HepG2 (cell line): ENCODE data around the gene PLCB4. TPM values are rescaled to one million over a fixed set of nuclear protein-coding genes. Genes with fewer than 3 reads are reported as not detected.

Experiments
- ATAC-seq: fragments of 200-7000 bp; cut with Tn5 transposase; 3 replicates; pipeline ENCODE4 v1.9.1; 2020; ENCODE audit warnings: mild to moderate bottlenecking, moderate library complexity
- BruUV-seq: library from RNA; stranded (reverse); fragments of 400-500 nt; replicated peaks from 2 replicates; lab custom pipeline; 2021; lab: Mats Ljungman, UMichigan
- CTCF ChIA-PET: fragments of 300-600 bp; formaldehyde crosslinking; extraction: SDS; loops from one replicate; lab custom pipeline; 2021; ENCODE audit warnings: low total read pairs, inconsistent platforms, low intra/inter-chr PET ratio; lab: Yijun Ruan, JAX
- POLR2A ChIA-PET: fragments of 350-600 bp; sonication (Branson Sonifier 250); formaldehyde crosslinking; loops from one replicate; lab custom pipeline; 2020; ENCODE audit warnings: antibody characterized with exemption, inconsistent platforms; lab: Yijun Ruan, JAX
- DNase-seq: peaks from one replicate; pipeline ENCODE4 v3.0.0-alpha.2; 2015; ENCODE audit warnings: low spot score
- FAIRE-seq: peaks from 3 replicates; lab custom pipeline; 2011; peaks lifted over from hg19 to GRCh38; lab: Jason Lieb, UNC
- H2AFZ ChIP-seq: one replicate; pipeline ENCODE4 v1.6.1; 2011; ENCODE audit warnings: low read length, inconsistent platforms
- H3K27ac ChIP-seq: fragments of 300-600 bp; 3 replicates; pipeline ENCODE4 v1.8.0; 2011; ENCODE audit warnings: mixed run types, mild to moderate bottlenecking, mixed read lengths, low read length, inconsistent platforms; ENCODE audit not compliant: insufficient read depth; ENCODE audit errors: extremely low read length
- H3K27me3 ChIP-seq, 2 experiments: fragments of 200-600 bp in 1 of 2; 2 replicates in 1 of 2; 3 replicates in 1 of 2; pipeline versions ENCODE4 v1.6.0 to v1.8.0; 2011; ENCODE audit warnings: low read length in 2 of 2, mild to moderate bottlenecking in 2 of 2, moderate library complexity in 2 of 2, inconsistent platforms in 1 of 2; ENCODE audit not compliant: insufficient read depth in 2 of 2, control insufficient read depth in 1 of 2
- H3K36me3 ChIP-seq, 2 experiments: fragments of 200-600 bp in 1 of 2; replicated peaks in 1 of 2; 2 replicates in 1 of 2; 3 replicates in 1 of 2; pipeline versions ENCODE4 v1.5.1 to v1.8.0; 2011; ENCODE audit warnings: low read length in 2 of 2, inconsistent platforms in 1 of 2; ENCODE audit not compliant: insufficient read depth in 2 of 2, control insufficient read depth in 1 of 2
- H3K4me1 ChIP-seq: 2 replicates; pipeline ENCODE4 v1.5.1; 2012; ENCODE audit warnings: low read length, inconsistent platforms; ENCODE audit not compliant: insufficient read depth
- H3K4me2 ChIP-seq: 2 replicates; pipeline ENCODE4 v1.6.0; 2011; ENCODE audit warnings: low read depth, low read length, inconsistent platforms
- H3K4me3 ChIP-seq, 3 experiments: fragments of 200-600 bp in 1 of 3; sonication (generic), shearing (Covaris generic) in 1 of 3; replicated peaks in 1 of 3; 2 replicates each; pipeline ENCODE4 v1.5.1; 2011 to 2016; ENCODE audit warnings: low read length in 3 of 3, inconsistent platforms in 2 of 3, low read depth in 2 of 3, mild to moderate bottlenecking in 2 of 3, control low read depth in 1 of 3, mixed read lengths in 1 of 3; ENCODE audit not compliant: insufficient read depth in 1 of 3
- H3K79me2 ChIP-seq: one replicate; pipeline ENCODE4 v1.6.1; 2011; ENCODE audit warnings: low read length, inconsistent platforms; ENCODE audit not compliant: insufficient read depth
- H3K9ac ChIP-seq: 2 replicates; pipeline ENCODE4 v1.6.0; 2011; ENCODE audit warnings: mild to moderate bottlenecking, low read depth, low read length, inconsistent platforms; ENCODE audit not compliant: insufficient read depth
- H3K9me3 ChIP-seq: 2 replicates; pipeline ENCODE4 v1.5.1; 2012; ENCODE audit warnings: mild to moderate bottlenecking, low read length
- H4K20me1 ChIP-seq: 2 replicates; pipeline ENCODE4 v1.6.0; 2011; ENCODE audit warnings: inconsistent platforms, mild to moderate bottlenecking, low read length, moderate library complexity; ENCODE audit not compliant: insufficient read depth
- ARID2 ChIP-seq: sonication (generic); formaldehyde crosslinking; IDR thresholded peaks from 2 replicates; pipeline ENCODE4 v1.8.1; 2022; ENCODE audit warnings: mild to moderate bottlenecking, missing genetic modification reagents, borderline replicate concordance
- ATF1 ChIP-seq: IDR thresholded peaks from 2 replicates; pipeline ENCODE4 v1.6.1; 2016; ENCODE audit warnings: mild to moderate bottlenecking, control low read depth
- ATF7-NPFF ChIP-seq: sonication (generic); formaldehyde crosslinking; IDR thresholded peaks from 2 replicates; pipeline ENCODE4 v1.8.1; 2023; ENCODE audit warnings: mild to moderate bottlenecking, low read depth, missing genetic modification reagents, moderate library complexity
- GATAD1 ChIP-seq: IDR thresholded peaks from 2 replicates; pipeline ENCODE4 v1.6.1; 2016; ENCODE audit warnings: missing genetic modification reagents, missing compliant biosample characterization
- HNRNPK ChIP-seq: fragments of 200-400 bp; formaldehyde crosslinking; IDR thresholded peaks from 2 replicates; pipeline ENCODE4 v1.6.1; 2018; ENCODE audit warnings: low read length, low read depth, moderate library complexity, mild to moderate bottlenecking; ENCODE audit not compliant: poor library complexity, severe bottlenecking
- HOXA3 ChIP-seq: sonication (generic); formaldehyde crosslinking; IDR thresholded peaks from 2 replicates; pipeline ENCODE4 v1.5.0; 2020; ENCODE audit warnings: missing genetic modification reagents
- HOXD1 ChIP-seq: sonication (generic); formaldehyde crosslinking; IDR thresholded peaks from 2 replicates; pipeline ENCODE4 v1.5.0; 2020; ENCODE audit warnings: missing genetic modification reagents
- ISX ChIP-seq: sonication (generic); formaldehyde crosslinking; conservative IDR thresholded peaks from 2 replicates; pipeline ENCODE4 v1.5.0; 2020; ENCODE audit warnings: missing genetic modification reagents
- KLF13 ChIP-seq: sonication (generic); formaldehyde crosslinking; IDR thresholded peaks from 2 replicates; pipeline ENCODE4 v1.4.0; 2020; ENCODE audit warnings: mild to moderate bottlenecking, missing genetic modification reagents
- NFE2L1 ChIP-seq: sonication (generic); formaldehyde crosslinking; IDR thresholded peaks from 2 replicates; pipeline ENCODE4 v1.4.0; 2020; ENCODE audit warnings: missing genetic modification reagents, mild to moderate bottlenecking, borderline replicate concordance
- NRL ChIP-seq: sonication (generic); formaldehyde crosslinking; IDR thresholded peaks from 2 replicates; pipeline ENCODE4 v1.5.0; 2020; ENCODE audit warnings: missing genetic modification reagents, mild to moderate bottlenecking, moderate library complexity, borderline replicate concordance
- SNAI1 ChIP-seq: sonication (generic); formaldehyde crosslinking; IDR thresholded peaks from 2 replicates; pipeline ENCODE4 v1.5.0; 2020; ENCODE audit warnings: mild to moderate bottlenecking, missing genetic modification reagents, borderline replicate concordance
- THAP11 ChIP-seq: IDR thresholded peaks from 2 replicates; pipeline ENCODE4 v1.6.1; 2016; ENCODE audit warnings: missing biosample characterization, missing genetic modification reagents
- ZBTB1 ChIP-seq: sonication (generic); formaldehyde crosslinking; IDR thresholded peaks from 2 replicates; pipeline ENCODE4 v1.4.0; 2020; ENCODE audit warnings: missing genetic modification reagents, borderline replicate concordance
- ZNF20 ChIP-seq: sonication (generic); formaldehyde crosslinking; IDR thresholded peaks from 2 replicates; pipeline ENCODE4 v1.4.0; 2020; ENCODE audit warnings: mild to moderate bottlenecking, moderate library complexity, missing genetic modification reagents
- ZNF431 ChIP-seq: sonication (generic); formaldehyde crosslinking; IDR thresholded peaks from 2 replicates; pipeline ENCODE4 v1.9.0; 2022; ENCODE audit warnings: missing genetic modification reagents, low read depth, mild to moderate bottlenecking, borderline replicate concordance
- WGBS: methylation state at CpG from one replicate; pipeline ENCODE4 v1.1.6; 2017; ENCODE audit warnings: low lambda C conversion rate; 5-methylcytosine and 5-hydroxymethylcytosine counted together
- in situ Hi-C: cut with HindIII; loops from 2 replicates; pipeline ENCODE4 v1.10.0; 2017; ENCODE audit warnings: low pct_unique_long_range_greater_than_20kb; ENCODE audit not compliant: extremely low pct_ligation_motif_present
- intact Hi-C: fragments of 100-400 bp; cut with micrococcal nuclease; formaldehyde crosslinking; loops from one replicate; pipeline ENCODE4 v1.10.0; 2022; ENCODE audit not compliant: unreplicated experiment
- polyA plus RNA-seq, 8 experiments: library from polyadenylated mRNA; depleted of rRNA in 3 of 8; stranded (reverse) in 7 of 8; unstranded in 1 of 8; fragments of >200 nt; fragmentation: Illumina TruSeq in 4 of 8; extraction: Trizol in 4 of 8; gene quantifications; 2 replicates each; pipeline versions ENCODE4 v1.2.1 to v1.2.3, GENCODE V29; 2011 to 2016; ENCODE audit warnings: low read depth in 4 of 8, missing spikeins in 1 of 8, mixed read lengths in 1 of 8; ENCODE audit not compliant: insufficient read depth in 1 of 8
- total RNA-seq, 5 experiments: library from RNA; depleted of rRNA; stranded (reverse); fragments of >200 nt; fragmentation: Illumina TruSeq; extraction: Trizol; gene quantifications; 2 replicates each; pipeline ENCODE4 v1.2.3, GENCODE V29; 2016; ENCODE audit warnings: low read depth in 1 of 5
- TF ChIP-seq, protein P1 (sequence below): sonication (generic); formaldehyde crosslinking; IDR thresholded peaks from 2 replicates; pipeline ENCODE4 v1.9.0; 2021; ENCODE audit warnings: missing genetic modification reagents, mild to moderate bottlenecking, borderline replicate concordance
- TF ChIP-seq, protein P2 (sequence below): sonication (generic); formaldehyde crosslinking; IDR thresholded peaks from 2 replicates; pipeline ENCODE4 v1.8.0; 2022; ENCODE audit warnings: mild to moderate bottlenecking, missing genetic modification reagents, borderline replicate concordance

Gene PLCB4
- total and polyA plus RNA-seq, 2 of the 13 experiments (the other 11 are each of a cell fraction or from before 2014, with no cell fraction given), result 0.01 TPM; not detected in 1

DNA sequence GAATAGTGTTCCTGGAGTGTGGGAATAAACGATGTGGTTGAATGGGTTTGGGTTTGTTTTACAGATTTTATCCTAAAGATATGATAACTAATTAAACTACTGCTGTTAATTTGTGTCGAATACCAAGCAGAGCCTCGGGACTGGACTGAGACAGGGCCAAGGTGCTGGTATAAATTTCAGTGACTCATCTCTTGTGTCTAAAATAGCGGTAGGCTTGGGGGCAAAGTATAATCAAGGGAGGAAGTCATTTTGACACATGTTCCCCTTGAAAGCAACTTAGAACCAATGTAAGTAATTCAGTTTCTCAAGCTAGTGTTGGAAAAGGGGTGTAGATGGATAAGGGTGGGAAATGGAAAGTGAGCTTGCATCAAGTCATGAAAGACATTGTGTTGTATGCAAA lies 108.4 kb downstream of the PLCB4 start:
- 5% methylated on average over 4 of the region's 4 CpGs for WGBS
- Histone ChIP-seq H3K79me2 (no peaks in the 10 kb centered on the region), H3K4me2 (no peak overlapping the region), H3K9me3 (no peaks in the 10 kb centered on the region), H3K4me1 (no peaks in the 10 kb centered on the region), H3K27ac (no peak overlapping the region), H3K27me3 (no peaks in the 10 kb centered on the region), H2AFZ (no peak overlapping the region), H4K20me1 (no peaks in the 10 kb centered on the region), H3K9ac (no peak overlapping the region), H3K4me3 (no peak overlapping the region), H3K36me3 (no peaks in the 10 kb centered on the region)
- intact Hi-C loops (no loop called here), in situ Hi-C loops (no loop called here)
- BruUV-seq, result no TSS peak
- FAIRE-seq (no peak), DNase-seq (no peak), ATAC-seq (no peak)
- ChIA-PET CTCF (no interaction called here), POLR2A (no interaction called here)
- TF ChIP-seq KLF13, result no peak
- TF ChIP-seq, protein P1, sequence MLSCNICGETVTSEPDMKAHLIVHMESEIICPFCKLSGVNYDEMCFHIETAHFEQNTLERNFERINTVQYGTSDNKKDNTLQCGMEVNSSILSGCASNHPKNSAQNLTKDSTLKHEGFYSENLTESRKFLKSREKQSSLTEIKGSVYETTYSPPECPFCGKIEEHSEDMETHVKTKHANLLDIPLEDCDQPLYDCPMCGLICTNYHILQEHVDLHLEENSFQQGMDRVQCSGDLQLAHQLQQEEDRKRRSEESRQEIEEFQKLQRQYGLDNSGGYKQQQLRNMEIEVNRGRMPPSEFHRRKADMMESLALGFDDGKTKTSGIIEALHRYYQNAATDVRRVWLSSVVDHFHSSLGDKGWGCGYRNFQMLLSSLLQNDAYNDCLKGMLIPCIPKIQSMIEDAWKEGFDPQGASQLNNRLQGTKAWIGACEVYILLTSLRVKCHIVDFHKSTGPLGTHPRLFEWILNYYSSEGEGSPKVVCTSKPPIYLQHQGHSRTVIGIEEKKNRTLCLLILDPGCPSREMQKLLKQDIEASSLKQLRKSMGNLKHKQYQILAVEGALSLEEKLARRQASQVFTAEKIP (CRISPR knock-in tag), result no peak
- TF ChIP-seq THAP11 (CRISPR knock-in tag), result no peak
- TF ChIP-seq ISX, result no peak
- no peak for TF ChIP-seq NRL (CRISPR knock-in tag)
- TF ChIP-seq SNAI1 (CRISPR knock-in tag), result no peak
- no peak for TF ChIP-seq ZBTB1 (CRISPR knock-in tag)
- no peak for TF ChIP-seq ZNF20 (CRISPR knock-in tag)
- no peak for TF ChIP-seq HOXD1
- no peak for TF ChIP-seq ZNF431
- TF ChIP-seq HNRNPK, result no peak
- no peak for TF ChIP-seq ATF1 (CRISPR knock-in tag)
- no peak for TF ChIP-seq NFE2L1 (CRISPR knock-in tag)
- TF ChIP-seq ATF7-NPFF (CRISPR knock-in tag), result no peak
- no peak for TF ChIP-seq HOXA3 (CRISPR knock-in tag)
- TF ChIP-seq, protein P2, sequence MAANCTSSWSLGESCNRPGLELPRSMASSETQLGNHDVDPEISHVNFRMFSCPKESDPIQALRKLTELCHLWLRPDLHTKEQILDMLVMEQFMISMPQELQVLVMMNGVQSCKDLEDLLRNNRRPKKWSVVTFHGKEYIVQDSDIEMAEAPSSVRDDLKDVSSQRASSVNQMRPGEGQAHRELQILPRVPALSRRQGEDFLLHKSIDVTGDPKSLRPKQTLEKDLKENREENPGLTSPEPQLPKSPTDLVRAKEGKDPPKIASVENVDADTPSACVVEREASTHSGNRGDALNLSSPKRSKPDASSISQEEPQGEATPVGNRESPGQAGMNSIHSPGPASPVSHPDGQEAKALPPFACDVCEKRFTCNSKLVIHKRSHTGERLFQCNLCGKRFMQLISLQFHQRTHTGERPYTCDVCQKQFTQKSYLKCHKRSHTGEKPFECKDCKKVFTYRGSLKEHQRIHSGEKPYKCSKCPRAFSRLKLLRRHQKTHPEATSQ (CRISPR knock-in tag), result no peak
- TF ChIP-seq ARID2 (CRISPR knock-in tag), result no peak
- no peak for TF ChIP-seq GATAD1
